Psoas muscle (tissue), 8 donors: Measurements from ENCODE around the gene ZNF286A. TPM values are rescaled to one million over a fixed set of nuclear protein-coding genes. Genes with fewer than 3 reads are reported as not detected.

ENCODE experiments used
- ATAC-seq, 4 donors: fragments of 200-7000 bp; cut with Tn5 transposase; one replicate each; pipeline ENCODE4 v1.9.1; 2020; ENCODE audit warnings: moderate library complexity in 3 of 4, mild to moderate bottlenecking in 2 of 4
- DNase-seq, 2 donors: peaks; one replicate each; pipeline ENCODE4 v3.0.0-alpha.2; 2020
- H3K27ac ChIP-seq: fragments of 200-600 bp; one replicate; pipeline ENCODE4 v1.8.0; 2022
- H3K27me3 ChIP-seq, 3 donors: fragments of 200-600 bp in 1 of 3; one replicate each; pipeline versions ENCODE4 v1.6.1 to v1.8.0; 2013 to 2022; ENCODE audit warnings: low read length in 2 of 3, mild to moderate bottlenecking in 2 of 3, moderate library complexity in 1 of 3; ENCODE audit not compliant: insufficient read depth in 3 of 3
- H3K36me3 ChIP-seq, 2 donors: fragments of 200-600 bp in 1 of 2; one replicate each; pipeline versions ENCODE4 v1.6.1 to v1.8.0; 2013 to 2022; ENCODE audit warnings: low read depth in 1 of 2, mild to moderate bottlenecking in 1 of 2, moderate library complexity in 1 of 2; ENCODE audit not compliant: insufficient read depth in 1 of 2
- H3K4me1 ChIP-seq: fragments of 200-600 bp; one replicate; pipeline ENCODE4 v1.8.0; 2022
- H3K4me3 ChIP-seq: fragments of 200-600 bp; one replicate; pipeline ENCODE4 v1.8.0; 2022; ENCODE audit warnings: mild to moderate bottlenecking
- H3K9me3 ChIP-seq: fragments of 200-600 bp; one replicate; pipeline ENCODE4 v1.8.0; 2022
- WGBS, 3 donors: extraction: QIAGEN DNeasy Blood & Tissue Kit; methylation state at CpG; one replicate each; pipeline versions ENCODE4 v1.1.6 to v1.1.7; 2013; 5-methylcytosine and 5-hydroxymethylcytosine counted together
- intact Hi-C, 2 donors: fragments of 100-400 bp; cut with DNase I; formaldehyde crosslinking; loops; one replicate each; pipeline versions ENCODE4 v1.11.0 to v1.14.2; 2022
- polyA plus RNA-seq, 3 donors: library from polyadenylated mRNA; stranded (reverse); fragments of 200-250 nt; gene quantifications; one replicate each; pipeline ENCODE4 v1.2.3, GENCODE V29; 2013
- total RNA-seq, 4 donors: library from RNA; stranded (reverse); fragmentation: NEBNext Ultra II Directional in 2 of 4; extraction: Animal tissue kit (Norgen Biotek cat#: 25700) in 2 of 4; gene quantifications; one replicate each; pipeline versions ENCODE4 v1.2.1 to v1.2.4, GENCODE V29; 2021 to 2023
- TF ChIP-seq, protein P1 (sequence below): fragments of 200-600 bp; IDR thresholded peaks from one replicate; pipeline ENCODE4 v1.8.0; 2022; ENCODE audit warnings: antibody characterized with exemption
- donor health status: healthy with polysubstance abuse.
- donor health status: DM: no; HTN: no; CAD: no; lungs with moderate emphysema.
- donor health status: Bipolar disorder and iron deficiency.
- donor health status: healthy.
- donor health status: DM: yes; HTN: yes; CAD: no.
- donor health status: DM: no; HTN: no; CAD: no.
- donor health status: DM: no; HTN: no; CAD: no.
- donor health status: DM: yes; HTN: yes; CAD: no.

The ZNF286A gene
- total and polyA plus RNA-seq, 7 donors, result 3.2 to 11.8 (median 6.5) TPM

DNA sequence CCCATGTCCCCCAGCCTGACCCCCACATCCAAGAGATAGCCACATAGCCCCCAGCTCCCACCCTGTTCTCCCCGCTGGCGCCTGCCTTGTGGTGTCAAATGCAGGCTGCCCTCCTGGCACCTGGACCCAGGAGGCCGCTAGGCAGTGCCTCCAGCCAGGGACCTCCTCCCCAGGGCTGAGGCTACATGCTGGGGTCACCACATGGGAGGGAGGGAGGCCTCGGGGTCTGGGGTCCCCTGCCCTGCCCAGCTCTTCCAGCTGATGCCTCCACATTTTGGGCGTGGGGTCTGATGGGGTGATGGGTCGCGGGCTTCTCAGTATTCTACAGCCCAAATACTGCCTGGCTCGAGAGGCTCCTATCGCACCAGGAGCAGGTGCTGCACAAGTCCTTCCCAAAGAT, 42.1 kb downstream of the ZNF286A start:
- DNase-seq, result no peak
- H3K36me3 ChIP-seq, result no peaks in the 10 kb centered on the region
- no peaks in the 10 kb centered on the region for H3K4me1 ChIP-seq
- no peak overlapping the region for H3K4me3 ChIP-seq
- ATAC-seq, result no peak
- intact Hi-C loops, result no loop called here
- H3K9me3 ChIP-seq, result no peaks in the 10 kb centered on the region
- TF ChIP-seq, protein P1, sequence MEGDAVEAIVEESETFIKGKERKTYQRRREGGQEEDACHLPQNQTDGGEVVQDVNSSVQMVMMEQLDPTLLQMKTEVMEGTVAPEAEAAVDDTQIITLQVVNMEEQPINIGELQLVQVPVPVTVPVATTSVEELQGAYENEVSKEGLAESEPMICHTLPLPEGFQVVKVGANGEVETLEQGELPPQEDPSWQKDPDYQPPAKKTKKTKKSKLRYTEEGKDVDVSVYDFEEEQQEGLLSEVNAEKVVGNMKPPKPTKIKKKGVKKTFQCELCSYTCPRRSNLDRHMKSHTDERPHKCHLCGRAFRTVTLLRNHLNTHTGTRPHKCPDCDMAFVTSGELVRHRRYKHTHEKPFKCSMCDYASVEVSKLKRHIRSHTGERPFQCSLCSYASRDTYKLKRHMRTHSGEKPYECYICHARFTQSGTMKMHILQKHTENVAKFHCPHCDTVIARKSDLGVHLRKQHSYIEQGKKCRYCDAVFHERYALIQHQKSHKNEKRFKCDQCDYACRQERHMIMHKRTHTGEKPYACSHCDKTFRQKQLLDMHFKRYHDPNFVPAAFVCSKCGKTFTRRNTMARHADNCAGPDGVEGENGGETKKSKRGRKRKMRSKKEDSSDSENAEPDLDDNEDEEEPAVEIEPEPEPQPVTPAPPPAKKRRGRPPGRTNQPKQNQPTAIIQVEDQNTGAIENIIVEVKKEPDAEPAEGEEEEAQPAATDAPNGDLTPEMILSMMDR, result no peak
- WGBS, 3 donors, result 91 to 95% (median 92%) methylated on average over 9 of the region's 9 CpGs
- no peak overlapping the region for H3K27ac ChIP-seq
- peaks cover 0 to 10% (median 0%) of the 10 kb centered on the region in 3 donors for H3K27me3 ChIP-seq

DNA sequence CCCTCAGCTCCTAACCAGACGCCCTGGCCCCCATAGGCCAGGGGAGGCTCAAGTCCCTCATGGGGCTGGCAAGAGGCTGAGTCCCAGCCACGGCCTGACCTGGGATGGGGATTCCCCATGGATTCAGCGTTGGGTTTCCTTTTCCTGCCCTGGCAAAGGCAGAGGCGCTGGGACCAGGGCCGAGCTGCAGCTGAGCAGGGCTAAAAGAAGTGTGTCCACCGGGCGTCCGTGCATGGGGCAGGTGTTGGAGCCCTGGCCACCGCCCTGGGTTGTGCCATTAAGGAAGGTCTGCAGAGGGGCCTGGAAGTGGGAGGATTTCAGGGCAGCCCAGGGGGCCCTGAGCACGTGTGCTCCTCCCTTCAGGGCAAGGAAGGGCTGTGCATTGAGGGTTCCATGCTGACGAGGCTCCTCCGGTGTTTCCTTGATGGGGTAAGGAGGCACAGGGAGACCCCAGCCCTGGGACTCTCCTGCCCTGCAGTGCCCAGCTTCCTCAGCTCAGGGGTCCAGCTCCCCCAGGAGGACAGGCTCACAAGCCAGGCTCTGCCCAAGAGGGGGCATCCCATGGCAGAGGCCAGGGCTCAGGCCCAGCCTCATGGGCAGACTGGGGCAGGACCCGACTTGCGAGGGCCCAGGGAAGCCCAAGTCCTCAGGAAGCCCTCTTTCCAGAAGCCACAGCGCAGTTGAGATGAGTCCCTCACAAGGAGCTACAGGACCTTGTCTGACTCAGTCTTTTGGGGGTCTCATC, 42.7 kb downstream of the ZNF286A start:
- ATAC-seq (no peak), DNase-seq (no peak)
- Histone ChIP-seq H3K4me3 (no peak overlapping the region), H3K4me1 (no peaks in the 10 kb centered on the region), H3K27me3 (peaks cover 0 to 10% (median 0%) of the 10 kb centered on the region in 3 donors), H3K27ac (no peak overlapping the region), H3K36me3 (no peaks in the 10 kb centered on the region), H3K9me3 (no peaks in the 10 kb centered on the region)
- TF ChIP-seq, protein P1, result no peak
- intact Hi-C loops, result no loop called here
- WGBS, 3 donors, result 65 to 74% (median 73%) methylated on average over 15 of the region's 15 CpGs

DNA sequence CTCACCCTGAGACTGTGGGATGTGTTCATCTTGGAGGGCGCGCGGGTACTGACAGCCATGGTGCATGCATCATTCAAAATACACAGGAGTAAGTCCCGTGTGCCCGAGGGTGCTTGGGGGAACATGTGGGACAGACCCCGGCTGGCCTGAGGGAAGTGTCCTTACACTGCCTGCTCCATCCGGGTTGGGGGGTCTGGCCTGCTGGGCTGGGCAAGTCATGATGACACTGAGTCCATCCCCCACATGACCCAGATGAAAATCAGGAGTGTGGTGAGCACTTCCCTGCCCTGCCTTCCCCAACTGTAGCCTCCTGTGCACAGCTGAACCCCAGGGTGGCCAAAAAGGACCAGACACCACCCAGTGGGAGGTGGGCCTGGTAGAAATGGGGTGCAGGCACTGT, 43.4 kb downstream of the ZNF286A start:
- 89 to 94% (median 91%) methylated on average over 7 of the region's 7 CpGs for WGBS, 3 donors
- intact Hi-C loops, result no loop called here
- H3K9me3 ChIP-seq, result no peaks in the 10 kb centered on the region
- H3K27me3 ChIP-seq, result peaks cover 0 to 10% (median 0%) of the 10 kb centered on the region in 3 donors
- TF ChIP-seq, protein P1, result no peak
- no peak overlapping the region for H3K27ac ChIP-seq
- H3K4me1 ChIP-seq, result no peaks in the 10 kb centered on the region
- ATAC-seq, result no peak
- no peak overlapping the region for H3K4me3 ChIP-seq
- DNase-seq, result no peak
- H3K36me3 ChIP-seq, result no peaks in the 10 kb centered on the region

DNA sequence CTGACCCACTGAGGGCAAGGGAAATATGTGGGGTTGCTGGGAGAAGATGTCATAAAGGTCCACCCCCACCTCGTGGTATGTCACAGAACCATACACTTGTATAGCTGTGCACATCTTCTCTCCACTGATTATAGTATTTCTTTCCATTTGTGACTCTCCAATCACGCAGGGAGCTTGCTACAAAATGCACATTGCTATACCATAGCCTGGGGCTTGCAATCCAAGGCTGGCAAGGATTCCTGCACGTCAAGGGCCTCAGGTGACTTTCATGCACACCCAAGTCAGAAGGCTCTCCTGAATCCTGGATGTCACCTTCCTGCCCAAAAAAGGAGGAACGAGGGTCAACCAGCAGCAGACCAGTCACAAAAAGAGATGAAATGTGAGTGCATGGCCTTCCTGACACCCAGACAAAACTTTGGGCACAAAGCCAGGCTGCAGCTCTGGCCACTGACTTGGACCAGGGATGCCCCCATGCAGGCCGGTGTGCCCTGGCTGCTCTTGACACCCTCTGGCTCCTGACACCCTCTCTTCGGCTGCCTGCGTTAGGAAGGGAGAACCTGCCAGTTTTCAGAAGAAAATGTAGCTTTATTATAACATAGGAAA, 44.6 kb downstream of the ZNF286A start:
- TF ChIP-seq, protein P1, result no peak
- 66 to 75% (median 68%) methylated on average over 7 of the region's 7 CpGs for WGBS, 3 donors

More for the DNA sequence above, 44.6 kb downstream of the ZNF286A start:
- peaks cover 0 to 10% (median 0%) of the 10 kb centered on the region in 3 donors for H3K27me3 ChIP-seq
- no peaks in the 10 kb centered on the region for H3K4me1 ChIP-seq
- no peak overlapping the region for H3K27ac ChIP-seq
- H3K4me3 ChIP-seq, result no peak overlapping the region
- DNase-seq, result no peak
- no peaks in the 10 kb centered on the region for H3K9me3 ChIP-seq
- no peak for ATAC-seq
- H3K36me3 ChIP-seq, result no peaks in the 10 kb centered on the region
- intact Hi-C loops, result no loop called here
